ENCODE measurements around the gene ATIC.
"Not testable (repeated sequence)": the region's sequence is repeated elsewhere in the genome, so short reads cannot be mapped to it uniquely, and the experiment has no call there.

Gene ATIC

DNA sequence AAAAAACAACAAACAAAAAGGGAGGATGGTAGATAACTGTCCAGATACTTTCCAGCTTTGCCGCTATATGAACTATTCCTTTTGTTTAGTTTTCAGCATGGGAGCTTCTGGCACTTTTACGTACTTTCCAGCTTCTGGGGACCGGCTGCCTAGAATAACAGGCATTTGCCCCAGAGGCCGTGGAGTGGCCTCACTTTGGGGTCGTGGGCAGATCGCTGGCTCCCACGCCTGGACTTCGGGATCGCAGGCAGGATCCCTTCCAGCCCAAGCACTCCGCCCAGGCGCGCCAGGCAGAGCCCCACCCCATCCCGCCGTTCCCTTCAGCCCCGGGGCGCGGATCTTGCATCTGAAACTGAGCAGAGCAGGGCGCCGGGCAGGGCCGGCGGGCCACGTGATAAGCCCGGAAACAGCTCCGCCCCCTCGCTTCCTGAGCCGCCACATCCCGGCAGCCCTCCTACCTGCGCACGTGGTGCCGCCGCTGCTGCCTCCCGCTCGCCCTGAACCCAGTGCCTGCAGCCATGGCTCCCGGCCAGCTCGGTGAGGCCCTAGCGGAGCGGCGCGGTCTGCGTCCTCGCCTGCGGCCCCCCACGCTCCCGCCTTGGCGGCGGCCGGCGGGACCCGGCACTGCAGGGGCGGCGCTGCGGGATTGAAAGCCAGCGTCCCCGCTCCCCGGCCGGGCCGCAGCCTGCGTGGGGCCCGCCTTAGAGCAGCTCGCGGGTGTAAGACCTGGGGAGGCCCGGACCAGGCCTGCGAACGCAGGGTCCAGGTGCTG lies at the start of gene ATIC:
Gene ATIC, plus strand, starts transcription at position 435 of the 772 bp plus-strand sequence. Its CDS starts 84 bp downstream, at position 519.
- DNase-seq (ENCODE audit: low read depth, low spot score): peak; percentile 76
- peak within 1 kb of the TSS; percentile 43 for H3K27ac ChIP-seq

DNA sequence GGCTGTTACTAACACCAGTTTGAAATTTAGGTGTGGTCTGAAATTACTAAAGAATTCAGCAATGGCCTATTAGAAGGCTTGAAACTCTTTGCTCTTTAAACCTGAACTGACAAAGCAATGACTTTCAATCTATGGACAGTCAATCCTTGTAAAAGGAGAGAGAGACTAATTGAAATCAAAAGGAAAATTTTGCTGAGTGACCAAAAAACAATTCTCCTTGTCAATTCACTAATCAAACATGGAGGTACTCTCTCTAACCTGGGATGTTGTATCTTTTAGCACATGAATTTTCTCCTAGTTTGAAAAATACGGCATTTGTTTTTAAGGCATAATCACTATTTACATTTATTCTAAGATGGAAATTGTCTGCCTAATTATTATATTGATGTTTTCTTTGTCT lies 49.6 kb upstream of the ATIC start:
- H3K27ac ChIP-seq: no peak overlapping the region
- no peak for DNase-seq (ENCODE audit: low read depth, low spot score)

DNA sequence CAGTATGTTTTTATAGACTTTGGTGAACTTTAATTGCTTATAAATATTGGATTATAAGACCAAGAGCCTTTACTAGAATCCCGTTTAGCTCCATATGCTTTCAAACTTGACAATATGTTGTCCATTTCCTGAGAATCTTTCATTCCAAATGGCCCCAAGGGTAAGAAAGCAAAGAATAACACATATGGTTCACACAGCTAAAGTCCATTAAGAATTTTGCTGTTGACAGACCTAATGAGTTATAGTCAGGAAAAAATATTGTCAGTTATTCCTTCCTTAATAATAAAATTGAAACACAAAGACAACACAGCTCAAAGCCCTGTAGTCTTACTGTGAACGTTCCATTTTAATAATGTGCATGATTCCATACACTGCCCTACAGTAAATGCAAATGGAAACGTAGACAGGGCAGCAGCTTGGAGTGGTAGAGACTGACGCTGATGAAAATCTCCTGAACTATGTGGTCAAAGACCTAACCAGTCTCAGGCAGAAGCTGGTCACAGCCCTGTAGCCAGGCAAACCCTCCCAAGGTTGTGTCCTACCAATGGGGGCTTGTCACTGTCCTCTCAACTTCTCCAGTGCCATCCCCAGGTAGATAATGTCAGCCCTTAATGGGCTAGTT lies 49.0 kb upstream of the ATIC start:
- H3K27ac ChIP-seq: no peak overlapping the region
- DNase-seq (ENCODE audit: low read depth, low spot score): no peak

DNA sequence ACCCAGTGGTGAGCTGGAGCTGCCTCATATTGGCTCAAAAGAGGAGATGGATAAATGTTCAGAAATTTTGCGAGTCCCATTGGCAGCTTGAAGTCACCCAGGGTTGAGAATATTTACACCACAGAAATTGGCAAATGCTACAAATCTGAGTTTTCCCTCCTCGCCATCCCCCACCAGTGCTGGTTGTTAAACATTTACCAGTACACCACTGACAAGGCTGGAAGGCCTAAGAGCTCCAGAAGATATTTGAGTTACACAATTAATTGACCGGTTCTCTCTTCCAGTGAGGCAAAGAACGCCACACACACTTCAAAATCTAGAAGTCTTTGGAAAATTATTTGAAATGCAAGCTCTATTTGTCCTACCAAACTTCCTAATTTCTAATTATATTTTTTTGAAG lies 47.5 kb upstream of the ATIC start:
- no peak overlapping the region for H3K27ac ChIP-seq
- no peak for DNase-seq (ENCODE audit: low read depth, low spot score)

DNA sequence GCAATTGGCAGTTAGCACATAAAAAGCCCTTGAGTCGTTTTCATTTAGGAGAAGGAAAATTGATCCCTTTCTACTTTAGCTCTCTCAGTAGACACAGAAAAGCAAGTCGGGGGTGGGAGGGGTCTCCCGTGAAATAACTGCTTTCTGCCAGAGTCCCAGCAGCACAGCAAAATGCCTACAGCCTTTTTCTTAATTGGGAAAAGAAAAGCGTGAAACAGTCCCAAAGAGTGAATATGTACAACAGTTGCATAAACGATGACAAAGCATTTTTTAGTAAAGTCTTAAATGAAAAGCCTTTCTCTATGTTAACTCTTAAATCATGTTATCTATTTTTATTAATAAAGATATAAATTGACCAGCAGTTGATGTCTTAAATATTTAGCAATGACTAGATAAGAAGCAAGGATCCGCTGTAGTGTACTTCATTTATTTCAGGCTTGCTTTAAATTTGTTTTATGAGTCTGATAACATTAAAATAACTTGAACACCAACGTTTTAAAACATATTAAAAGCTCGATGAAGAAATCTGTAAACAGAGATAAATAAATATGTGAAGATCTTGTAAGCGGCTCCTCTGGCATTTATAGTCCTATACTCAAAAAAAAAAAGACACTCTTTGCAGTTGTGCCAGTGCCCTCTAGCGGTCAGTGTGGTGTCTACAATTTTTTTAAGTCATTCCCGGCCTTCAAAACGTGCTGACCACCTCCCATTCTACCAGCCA lies 42.3 kb upstream of the ATIC start:
- H3K27ac ChIP-seq: no peak overlapping the region
- DNase-seq (ENCODE audit: low read depth, low spot score): peak; percentile 14

DNA sequence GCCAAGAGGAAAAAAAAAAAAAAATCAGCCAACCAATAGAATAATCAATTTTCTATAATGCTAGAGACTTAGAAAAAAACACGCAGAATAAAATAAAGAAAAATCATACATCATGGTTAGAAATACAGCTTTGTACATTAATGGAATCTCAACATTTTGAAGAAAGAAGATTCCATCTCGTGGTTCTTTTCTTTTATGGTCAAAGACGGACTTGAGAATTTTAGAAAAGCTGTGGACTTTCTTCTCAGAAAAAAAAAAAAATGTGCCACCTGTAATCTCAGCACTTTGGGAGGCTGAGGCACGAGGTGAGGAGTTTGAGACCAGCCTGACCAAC lies 41.8 kb upstream of the ATIC start:
- H3K27ac ChIP-seq: no peak overlapping the region
- no peak for DNase-seq (ENCODE audit: low read depth, low spot score)

DNA sequence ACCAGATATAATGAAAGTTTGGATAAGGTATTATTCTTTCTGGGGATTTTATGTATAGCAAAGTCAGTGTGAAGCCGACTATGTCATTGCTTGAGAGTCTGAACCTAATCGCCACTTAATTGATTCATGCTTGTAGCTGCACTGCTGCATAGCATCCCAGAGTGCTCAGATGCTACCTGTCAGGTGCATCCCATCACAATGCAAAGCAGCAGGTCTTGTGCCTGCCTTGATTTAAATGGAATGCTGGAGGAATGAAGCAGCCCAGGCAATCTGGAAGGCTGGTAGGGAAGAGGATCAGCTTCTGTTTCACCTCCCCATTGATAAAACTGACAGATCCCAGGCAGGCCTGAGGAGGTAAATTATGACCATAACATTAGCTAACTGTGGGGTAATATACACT lies 40.4 kb upstream of the ATIC start:
- DNase-seq (ENCODE audit: low read depth, low spot score): no peak
- no peak overlapping the region for H3K27ac ChIP-seq

DNA sequence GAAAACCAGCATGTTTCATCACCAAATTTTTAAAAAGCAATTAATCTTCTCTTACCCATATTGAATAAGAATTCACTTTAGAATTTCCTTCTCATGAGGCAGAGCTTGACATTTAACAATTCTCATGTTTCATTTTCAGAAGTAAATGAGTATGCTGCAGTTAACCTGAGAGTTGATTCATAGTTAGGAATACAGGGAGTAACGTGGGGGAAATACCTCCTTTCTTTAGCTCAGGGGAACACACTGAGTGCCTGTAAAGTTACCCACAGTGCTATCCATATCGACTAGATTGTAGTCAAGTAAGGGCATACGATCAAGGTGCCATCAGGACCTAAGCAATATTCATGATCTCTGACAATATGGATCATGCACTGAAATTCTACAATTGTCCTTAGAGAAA lies 38.9 kb upstream of the ATIC start:
- no peak overlapping the region for H3K27ac ChIP-seq
- no peak for DNase-seq (ENCODE audit: low read depth, low spot score)

DNA sequence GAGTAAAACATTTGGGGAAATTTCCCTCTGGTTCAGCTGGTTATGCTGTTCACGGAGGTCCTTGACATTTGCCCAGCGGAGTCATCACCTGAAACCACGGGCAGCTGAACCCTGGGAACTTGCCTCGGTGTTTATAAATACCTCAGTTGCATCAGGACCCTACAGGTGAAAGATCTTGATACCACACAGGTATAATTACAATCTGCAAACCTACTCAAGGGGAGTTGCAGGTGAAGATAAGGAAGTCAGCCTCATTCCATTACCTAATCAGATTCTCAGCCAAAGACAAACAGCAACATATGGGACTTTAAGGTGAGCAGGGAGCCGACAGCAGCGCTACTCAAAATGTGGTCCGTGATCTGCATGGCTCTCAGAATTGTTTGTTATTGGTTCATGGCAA lies 37.0 kb upstream of the ATIC start:
- DNase-seq (ENCODE audit: low read depth, low spot score): no peak
- no peak overlapping the region for H3K27ac ChIP-seq

DNA sequence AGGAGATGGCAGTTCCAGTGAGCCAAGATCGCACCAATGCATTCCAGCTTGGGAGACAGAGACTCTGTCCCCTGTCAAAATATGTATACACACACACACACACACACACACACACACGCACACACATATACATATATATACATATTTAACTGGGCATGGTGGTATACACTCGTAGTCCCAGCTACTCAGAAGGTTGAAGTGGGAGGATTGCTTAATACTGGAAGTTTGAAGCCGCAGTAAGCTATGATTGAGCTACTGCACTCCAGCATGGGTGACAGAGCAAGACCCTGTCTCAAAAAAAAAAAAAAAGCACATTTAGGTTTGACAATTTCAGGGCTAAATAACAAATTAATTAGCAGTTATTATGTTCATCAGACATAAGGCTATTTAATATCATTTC lies 36.0 kb upstream of the ATIC start:
- H3K27ac ChIP-seq: no peak overlapping the region
- no peak for DNase-seq (ENCODE audit: low read depth, low spot score)

DNA sequence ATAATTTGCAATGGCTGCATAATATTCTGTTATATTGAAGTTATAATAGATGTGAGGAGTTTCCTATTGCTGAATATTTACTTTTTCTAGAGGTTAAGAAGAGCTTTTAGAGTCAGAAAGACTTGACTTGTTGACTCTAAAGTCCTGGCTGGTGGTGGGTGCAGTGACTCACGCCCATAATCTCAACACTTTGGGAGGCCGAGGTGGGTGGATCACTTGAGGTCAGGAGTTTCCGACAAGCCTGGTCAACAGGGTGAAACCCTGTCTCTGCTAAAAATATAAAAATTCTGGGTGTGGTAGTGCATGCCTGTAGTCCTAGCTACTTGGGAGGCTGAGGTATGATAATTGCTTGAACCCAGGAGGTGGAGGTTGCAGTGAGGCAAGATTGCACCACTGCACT lies 33.9 kb upstream of the ATIC start:
- no peak for DNase-seq (ENCODE audit: low read depth, low spot score)

DNA sequence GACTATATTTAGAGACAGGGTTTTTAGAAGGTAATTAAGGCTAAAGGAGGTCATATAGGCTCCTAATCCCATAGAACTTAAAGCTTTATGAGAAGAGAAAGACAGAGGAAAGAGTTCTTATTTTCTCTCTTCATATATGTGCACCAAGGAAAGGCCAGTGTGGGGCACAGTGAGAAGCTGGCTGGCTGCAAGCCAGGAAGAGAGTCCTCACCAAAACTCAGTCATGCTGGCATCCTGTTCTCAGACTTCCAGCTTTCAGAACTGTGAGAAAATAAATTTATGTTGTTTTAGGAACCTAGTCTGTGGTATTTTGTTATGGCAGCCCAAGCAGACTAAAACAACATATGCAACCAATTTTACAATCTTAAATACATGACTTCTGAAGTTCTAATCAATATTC lies 31.5 kb upstream of the ATIC start:
- H3K27ac ChIP-seq: no peak overlapping the region
- DNase-seq (ENCODE audit: low read depth, low spot score): no peak

More for the DNA sequence above, 33.9 kb upstream of the ATIC start:
- H3K27ac ChIP-seq: no peak overlapping the region

DNA sequence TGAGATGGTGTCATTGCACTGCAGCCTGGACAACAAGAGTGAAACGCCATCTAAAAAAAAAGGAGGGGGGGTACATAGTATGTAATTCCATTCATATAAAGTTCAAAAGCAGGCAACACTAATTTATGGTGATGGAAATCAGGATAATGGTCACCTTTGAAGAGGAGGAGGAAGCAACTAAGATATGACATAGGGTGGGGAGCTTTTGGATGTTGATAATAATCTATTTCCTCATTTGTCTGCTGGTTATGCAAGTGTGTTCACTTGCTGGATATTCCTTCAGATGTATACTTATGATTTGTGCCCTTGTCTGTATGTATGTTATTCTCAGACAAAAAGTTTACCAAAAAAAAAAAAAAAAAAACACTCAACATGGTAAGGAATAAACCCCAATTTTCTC lies 28.6 kb upstream of the ATIC start:
- H3K27ac ChIP-seq: no peak overlapping the region
- no peak for DNase-seq (ENCODE audit: low read depth, low spot score)

DNA sequence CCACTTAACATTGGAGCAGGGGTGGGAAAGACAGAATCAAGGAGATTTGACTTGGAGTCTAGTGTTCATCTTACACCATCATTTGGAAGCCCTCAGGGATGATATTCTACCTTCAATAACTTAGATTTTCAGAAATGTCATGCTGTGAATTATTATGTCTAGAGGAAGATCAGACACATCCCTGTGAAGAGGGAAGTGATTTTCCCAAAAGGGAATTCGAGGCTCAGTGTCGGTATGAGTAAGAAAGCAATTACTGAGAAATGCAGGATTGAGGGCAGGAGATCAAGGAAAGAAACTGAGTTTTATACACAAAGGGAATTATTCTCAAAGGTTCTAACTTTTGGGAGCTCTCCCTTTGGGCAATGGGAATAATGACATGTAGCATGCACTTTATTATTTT lies 25.6 kb upstream of the ATIC start:
- no peak for DNase-seq (ENCODE audit: low read depth, low spot score)
- H3K27ac ChIP-seq: no peak overlapping the region

DNA sequence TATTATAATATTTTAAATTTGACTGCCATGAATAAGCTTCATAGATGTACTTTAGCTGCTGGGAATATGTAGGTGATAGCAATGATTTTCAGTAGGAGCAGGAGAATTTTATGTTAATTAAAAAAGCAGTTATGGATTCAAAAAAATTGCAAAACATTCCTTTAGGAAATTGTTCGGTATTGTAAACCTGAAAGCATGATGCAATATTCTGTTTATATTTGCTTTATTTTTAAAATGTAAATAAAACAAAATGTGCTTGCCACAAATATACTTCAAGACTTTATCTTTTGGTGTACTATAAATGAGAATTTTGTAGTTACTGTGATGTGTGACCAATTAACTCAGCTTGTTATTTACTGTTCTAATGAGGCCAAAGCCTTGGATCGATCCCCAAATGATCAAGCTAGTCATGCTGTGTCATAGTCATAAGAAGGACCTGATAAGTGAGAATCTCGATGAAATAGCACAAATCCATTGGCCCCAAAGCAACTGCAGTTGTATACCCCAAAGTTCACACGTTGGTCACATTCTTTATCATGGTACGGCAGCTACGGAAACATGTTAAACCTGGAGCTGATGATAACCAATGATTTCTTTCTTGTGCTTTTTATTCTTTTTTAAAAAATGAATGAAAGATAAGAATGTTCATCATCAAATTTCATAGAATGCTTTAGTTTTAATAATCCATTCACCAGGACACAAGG lies 23.6 kb upstream of the ATIC start:
- no peak for DNase-seq (ENCODE audit: low read depth, low spot score)

DNA sequence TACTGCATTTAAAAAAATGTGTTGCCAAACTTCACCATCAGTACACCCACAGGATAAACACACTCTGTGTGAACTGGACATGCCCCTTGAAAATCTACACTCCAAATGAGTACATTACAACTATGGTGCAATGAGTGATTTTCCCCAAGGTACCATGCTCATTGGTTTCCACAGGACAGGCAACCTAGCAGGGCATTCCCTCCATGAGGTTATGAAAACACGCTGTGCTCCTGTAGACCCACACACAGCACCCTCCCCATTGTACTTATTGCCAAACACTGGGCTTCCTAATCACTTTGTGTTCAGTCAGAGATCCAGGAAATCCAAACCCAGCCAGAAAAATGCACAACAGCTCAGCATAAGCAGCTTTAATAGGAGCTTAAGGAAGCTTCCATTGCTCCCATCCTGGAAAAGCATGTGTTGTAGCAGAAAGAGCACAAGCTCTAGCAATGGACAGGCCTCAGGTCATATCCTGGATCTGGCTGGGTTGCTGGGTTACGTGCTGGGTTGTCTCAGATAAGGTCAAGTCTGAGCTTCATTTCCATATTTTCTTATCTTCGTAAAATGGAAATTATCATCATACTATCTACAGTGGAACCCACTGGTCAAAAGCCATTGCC lies 20.8 kb upstream of the ATIC start:
- DNase-seq (ENCODE audit: low read depth, low spot score): no peak
- H3K27ac ChIP-seq: no peak overlapping the region

More for the DNA sequence above, 23.6 kb upstream of the ATIC start:
- H3K27ac ChIP-seq: no peak overlapping the region

DNA sequence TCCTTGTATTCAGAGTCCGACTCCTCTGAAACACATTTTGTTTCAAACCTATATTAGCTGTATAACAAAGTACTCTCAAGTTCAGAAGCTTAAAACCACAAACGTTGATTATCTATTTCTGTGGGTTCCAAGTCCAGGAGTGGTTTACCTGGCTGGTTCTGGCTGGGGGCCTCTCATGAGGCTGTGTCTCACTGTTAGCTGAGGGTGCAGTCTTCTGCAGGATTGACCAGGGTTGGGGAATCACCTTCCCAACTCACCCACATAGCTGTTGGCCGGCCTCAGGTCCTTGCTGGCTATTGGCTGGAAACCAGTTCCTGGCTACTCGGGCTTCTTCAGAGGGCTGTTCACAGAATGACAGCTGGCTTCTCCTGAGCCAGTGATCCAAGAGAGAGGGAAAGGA lies 18.0 kb upstream of the ATIC start:
- no peak for DNase-seq (ENCODE audit: low read depth, low spot score)
- no peak overlapping the region for H3K27ac ChIP-seq

DNA sequence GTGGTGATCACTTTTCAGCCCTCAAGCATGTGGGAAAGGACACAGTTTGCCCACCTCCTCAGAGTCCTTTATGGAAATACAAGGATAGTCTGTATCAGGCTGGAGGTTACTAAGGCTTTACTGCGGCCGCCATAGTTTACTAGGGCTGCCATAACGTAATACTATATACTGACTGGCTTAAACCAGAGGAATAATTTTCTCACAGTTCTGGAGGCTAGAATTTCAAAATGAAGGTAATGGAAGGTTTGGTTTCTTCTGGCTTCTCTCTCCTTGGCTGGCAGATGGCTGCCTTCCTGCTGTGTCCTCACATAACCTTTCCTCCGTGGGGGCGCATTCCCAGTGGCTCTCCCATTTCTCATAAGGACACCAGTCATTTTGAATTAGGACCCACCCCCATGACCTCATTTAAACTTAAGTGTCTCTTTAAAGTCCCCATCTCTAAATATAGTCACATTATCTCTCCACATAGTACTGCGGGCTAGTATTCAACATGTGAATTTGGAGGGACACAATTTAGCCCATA lies 12.5 kb upstream of the ATIC start:
- H3K27ac ChIP-seq: no peak overlapping the region
- no peak for DNase-seq (ENCODE audit: low read depth, low spot score)

DNA sequence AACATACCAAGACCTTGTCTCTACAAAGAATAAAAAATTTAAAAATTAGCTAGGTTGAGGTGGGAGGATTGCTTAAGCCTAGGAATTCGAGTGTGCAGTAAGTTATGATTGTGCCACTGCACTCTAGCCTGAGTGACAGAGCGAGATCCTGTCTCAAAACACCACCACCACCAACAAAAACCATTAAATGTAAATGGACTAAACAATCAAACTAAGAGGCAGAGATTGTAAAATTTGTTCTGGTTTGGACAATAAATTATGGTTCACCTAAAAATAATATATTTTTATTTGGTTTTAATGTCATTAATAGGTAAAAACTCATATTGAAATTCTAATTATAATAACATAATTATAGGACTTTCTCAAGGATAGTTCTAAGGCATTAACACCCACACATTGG lies 9.9 kb upstream of the ATIC start:
- DNase-seq (ENCODE audit: low read depth, low spot score): no peak

DNA sequence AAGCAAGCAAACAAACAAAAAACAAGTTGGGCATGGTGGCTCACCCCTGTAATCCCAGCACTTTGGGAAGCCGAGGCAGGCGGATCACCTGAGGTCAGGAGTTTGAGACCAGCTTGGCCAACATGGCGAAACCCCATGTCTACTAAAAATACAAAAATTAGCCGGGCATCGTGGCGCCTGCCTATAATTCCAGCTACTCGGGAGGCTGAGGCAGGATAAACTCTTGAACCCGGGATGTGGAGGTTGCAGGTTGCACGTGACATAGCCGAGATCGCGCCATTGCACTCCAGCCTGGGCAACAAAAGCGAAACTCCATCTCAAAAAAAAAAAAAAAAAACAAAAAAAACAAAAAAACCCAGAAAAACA lies 617 bp upstream of the ATIC start:
- H3K27ac ChIP-seq: peak overlapping the region; percentile 43
- not testable (repeated sequence) for DNase-seq (ENCODE audit: low read depth, low spot score)

More for the DNA sequence above, 9.9 kb upstream of the ATIC start:
- no peak overlapping the region for H3K27ac ChIP-seq
